Ovary (tissue), 10 donors: Measurements from ENCODE around the gene TOP3A. TPM values are rescaled to one million over a fixed set of nuclear protein-coding genes. Genes with fewer than 3 reads are reported as not detected.
A peak's percentile ranks its signal among the peaks of the same experiment; 100 is the strongest.

Experiments
- DNase-seq, 5 donors: peaks; one replicate each; pipeline ENCODE4 v3.0.0-alpha.2; 2019 to 2020
- H3K27ac ChIP-seq, 2 donors: fragments of 200-600 bp; one replicate each; pipeline versions ENCODE4 v1.5.1 to v1.8.0; 2019 to 2022
- H3K27me3 ChIP-seq: fragments of 200-600 bp; one replicate; pipeline ENCODE4 v1.8.0; 2022
- H3K36me3 ChIP-seq: fragments of 200-600 bp; sonication (generic); one replicate; pipeline ENCODE4 v1.5.1; 2019
- H3K4me1 ChIP-seq: one replicate; pipeline ENCODE4 v1.8.1; 2013; ENCODE audit warnings: mild to moderate bottlenecking, moderate library complexity; ENCODE audit not compliant: insufficient read depth
- H3K4me3 ChIP-seq: fragments of 200-600 bp; sonication (generic); one replicate; pipeline ENCODE4 v1.5.1; 2017
- H3K9me3 ChIP-seq, 2 donors: fragments of 200-600 bp in 1 of 2; sonication (generic) in 1 of 2; one replicate each; pipeline versions ENCODE4 v1.5.1 to v1.8.1; 2013 to 2019; ENCODE audit warnings: mild to moderate bottlenecking in 1 of 2, moderate library complexity in 1 of 2
- EP300 ChIP-seq: sonication (generic); formaldehyde crosslinking; IDR thresholded peaks from one replicate; pipeline ENCODE4 v1.6.1; 2017; ENCODE audit warnings: antibody characterized with exemption
- POLR2A ChIP-seq: fragments of 450-650 bp; IDR thresholded peaks from one replicate; pipeline ENCODE4 v1.6.1; 2017; ENCODE audit warnings: antibody characterized with exemption, mild to moderate bottlenecking, moderate library complexity
- whole genome bisulfite sequencing, 3 donors: extraction: QIAGEN DNeasy Blood & Tissue Kit in 1 of 3; methylation state at CpG; one replicate each; pipeline versions ENCODE4 v1.1.5 to v1.1.7; 2013 to 2017; 5-methylcytosine and 5-hydroxymethylcytosine counted together
- intact Hi-C, 4 donors: fragments of 100-400 bp; cut with DNase I; formaldehyde crosslinking; loops; one replicate each; pipeline versions ENCODE4 v1.11.0 to v1.15.1; 2022 to 2023
- long read RNA-seq, 3 donors: library from polyadenylated mRNA in 2 of 3; unstranded in 2 of 3; transcript quantifications; one replicate each; pipeline ENCODE4 v2.0.0 and lab custom pipeline, GENCODE V29; 2021 to 2026
- polyA plus RNA-seq, 2 donors: library from polyadenylated mRNA; stranded (reverse); fragments of 200-250 nt in 1 of 2; fragments of 350-450 nt in 1 of 2; fragmentation: Illumina TruSeq in 1 of 2; extraction: RNeasy Lipid Tissue Mini Kit (QIAGEN cat#74804) in 1 of 2; gene quantifications; one replicate each; pipeline ENCODE4 v1.2.3, GENCODE V29; 2013 to 2014
- total RNA-seq, 7 donors: library from RNA; depleted of rRNA in 2 of 7; stranded (reverse); fragments of >200 nt in 2 of 7; fragmentation: NEBNext Ultra II Directional in 3 of 7; extraction: Animal tissue kit (Norgen Biotek cat#: 25700) in 3 of 7; gene quantifications; one replicate each; pipeline versions ENCODE4 v1.1.0 to v1.2.4, GENCODE V29; 2016 to 2023
- TF ChIP-seq, protein P1 (sequence below), 3 donors: fragments of 450-650 bp in 2 of 3; fragments of 200-600 bp in 1 of 3; IDR thresholded peaks; one replicate each; pipeline versions ENCODE4 v1.5.1 to v1.8.0; 2016 to 2022; ENCODE audit warnings: antibody characterized with exemption in 3 of 3, mild to moderate bottlenecking in 1 of 3
- donor health status: DM: no; HTN: no; CAD: no; lungs with moderate emphysema.
- donor health status: DM: no; HTN: no; CAD: no.
- donor health status: Bipolar disorder and iron deficiency.
- donor health status: DM: yes; HTN: yes; CAD: no.
- donor health status: DM: no; HTN: no; CAD: no.
- donor health status: DM: yes; HTN: yes; CAD: no.

The TOP3A gene, protein sequence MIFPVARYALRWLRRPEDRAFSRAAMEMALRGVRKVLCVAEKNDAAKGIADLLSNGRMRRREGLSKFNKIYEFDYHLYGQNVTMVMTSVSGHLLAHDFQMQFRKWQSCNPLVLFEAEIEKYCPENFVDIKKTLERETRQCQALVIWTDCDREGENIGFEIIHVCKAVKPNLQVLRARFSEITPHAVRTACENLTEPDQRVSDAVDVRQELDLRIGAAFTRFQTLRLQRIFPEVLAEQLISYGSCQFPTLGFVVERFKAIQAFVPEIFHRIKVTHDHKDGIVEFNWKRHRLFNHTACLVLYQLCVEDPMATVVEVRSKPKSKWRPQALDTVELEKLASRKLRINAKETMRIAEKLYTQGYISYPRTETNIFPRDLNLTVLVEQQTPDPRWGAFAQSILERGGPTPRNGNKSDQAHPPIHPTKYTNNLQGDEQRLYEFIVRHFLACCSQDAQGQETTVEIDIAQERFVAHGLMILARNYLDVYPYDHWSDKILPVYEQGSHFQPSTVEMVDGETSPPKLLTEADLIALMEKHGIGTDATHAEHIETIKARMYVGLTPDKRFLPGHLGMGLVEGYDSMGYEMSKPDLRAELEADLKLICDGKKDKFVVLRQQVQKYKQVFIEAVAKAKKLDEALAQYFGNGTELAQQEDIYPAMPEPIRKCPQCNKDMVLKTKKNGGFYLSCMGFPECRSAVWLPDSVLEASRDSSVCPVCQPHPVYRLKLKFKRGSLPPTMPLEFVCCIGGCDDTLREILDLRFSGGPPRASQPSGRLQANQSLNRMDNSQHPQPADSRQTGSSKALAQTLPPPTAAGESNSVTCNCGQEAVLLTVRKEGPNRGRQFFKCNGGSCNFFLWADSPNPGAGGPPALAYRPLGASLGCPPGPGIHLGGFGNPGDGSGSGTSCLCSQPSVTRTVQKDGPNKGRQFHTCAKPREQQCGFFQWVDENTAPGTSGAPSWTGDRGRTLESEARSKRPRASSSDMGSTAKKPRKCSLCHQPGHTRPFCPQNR
- total RNA-seq (10 to 100 TPM; 19.6 to 35.7 (median 22.2) TPM), polyA plus RNA-seq (10 to 100 TPM; 12.6 to 19.9 TPM)
- long read RNA-seq, donor 1, full-length matches to known transcripts = 6 of 35 reads
- long read RNA-seq, donor 1, partial matches to known transcripts = 15 of 35 reads
- long read RNA-seq, donor 1, other reads (novel, unspliced or antisense) = 14 of 35 reads
- long read RNA-seq, donor 2, full-length matches to known transcripts = 2 of 2 reads
- long read RNA-seq, donor 2, partial matches to known transcripts = 0 of 2 reads
- long read RNA-seq, donor 2, other reads (novel, unspliced or antisense) = 0 of 2 reads
- long read RNA-seq, donor 3, full-length matches to known transcripts = 1 of 8 reads
- long read RNA-seq, donor 3, partial matches to known transcripts = 2 of 8 reads
- long read RNA-seq, donor 3, other reads (novel, unspliced or antisense) = 5 of 8 reads

DNA sequence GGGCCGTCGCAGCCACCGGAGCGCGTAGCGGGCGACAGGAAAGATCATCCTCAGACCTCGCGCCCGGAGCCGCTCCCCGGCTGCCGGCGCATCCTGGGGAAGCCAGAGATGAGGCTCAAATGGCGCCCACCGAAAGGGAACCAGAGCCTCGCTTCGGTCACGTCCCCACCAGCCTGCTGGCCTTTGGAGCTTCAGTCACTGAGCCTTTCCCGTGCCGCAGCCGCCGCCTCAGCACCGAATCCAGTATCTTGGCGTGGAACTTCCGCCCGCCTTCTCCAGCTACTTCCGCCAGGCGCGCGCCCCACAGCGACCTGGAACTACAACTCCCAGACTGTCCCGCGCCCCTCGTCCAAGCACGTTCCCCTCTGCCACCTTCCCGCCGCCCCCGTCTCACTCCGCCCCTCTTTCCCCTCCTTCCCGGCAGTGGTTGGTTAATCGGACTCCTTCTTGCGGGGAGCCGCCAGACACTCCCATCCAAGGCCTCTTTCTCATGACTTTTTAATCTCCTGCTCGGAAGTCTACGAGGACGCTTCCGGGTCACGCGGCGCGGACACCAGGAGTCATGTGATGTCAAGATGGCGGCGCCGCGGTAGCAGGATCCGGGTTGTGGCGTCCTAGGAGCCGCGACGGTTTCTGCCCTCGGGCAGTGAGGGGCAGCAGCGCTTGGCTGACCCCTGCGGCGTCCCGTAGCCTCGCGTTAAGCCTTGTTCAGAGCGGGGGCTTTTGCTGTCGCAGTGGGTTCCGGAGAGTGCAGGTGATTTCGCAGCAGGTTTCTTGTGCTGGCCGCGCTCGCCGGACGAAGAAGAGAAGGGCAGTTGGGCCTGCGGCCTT is at the start of gene TOP3A, which contains the start of gene SMCR8:
TSS of gene TOP3A (minus strand) at position 264 of the 831 bp plus-strand sequence. CDS start at position 48, 216 bp downstream.
TSS of gene SMCR8 (plus strand) at position 563 of the 831 bp plus-strand sequence. CDS start 497 bp downstream, outside the sequence.
- no peaks in the 10 kb centered on the region for H3K9me3 ChIP-seq
- H3K4me3 ChIP-seq = peak within 1 kb of the TSS; percentile 65
- peak within 1 kb of the TSS; percentile 54 to 73 for H3K27ac ChIP-seq
- no peaks in the 10 kb centered on the region for H3K36me3 ChIP-seq
- 0% methylated on average over 77 to 78 of the region's 78 CpGs for WGBS, 3 donors
- no peaks in the 10 kb centered on the region for H3K27me3 ChIP-seq
- peak; percentile 95 to 98 (median 96) for DNase-seq
- peaks cover 20% of the 10 kb centered on the region for H3K4me1 ChIP-seq
- intact Hi-C loops = no loop called here
- TF ChIP-seq, protein P1, sequence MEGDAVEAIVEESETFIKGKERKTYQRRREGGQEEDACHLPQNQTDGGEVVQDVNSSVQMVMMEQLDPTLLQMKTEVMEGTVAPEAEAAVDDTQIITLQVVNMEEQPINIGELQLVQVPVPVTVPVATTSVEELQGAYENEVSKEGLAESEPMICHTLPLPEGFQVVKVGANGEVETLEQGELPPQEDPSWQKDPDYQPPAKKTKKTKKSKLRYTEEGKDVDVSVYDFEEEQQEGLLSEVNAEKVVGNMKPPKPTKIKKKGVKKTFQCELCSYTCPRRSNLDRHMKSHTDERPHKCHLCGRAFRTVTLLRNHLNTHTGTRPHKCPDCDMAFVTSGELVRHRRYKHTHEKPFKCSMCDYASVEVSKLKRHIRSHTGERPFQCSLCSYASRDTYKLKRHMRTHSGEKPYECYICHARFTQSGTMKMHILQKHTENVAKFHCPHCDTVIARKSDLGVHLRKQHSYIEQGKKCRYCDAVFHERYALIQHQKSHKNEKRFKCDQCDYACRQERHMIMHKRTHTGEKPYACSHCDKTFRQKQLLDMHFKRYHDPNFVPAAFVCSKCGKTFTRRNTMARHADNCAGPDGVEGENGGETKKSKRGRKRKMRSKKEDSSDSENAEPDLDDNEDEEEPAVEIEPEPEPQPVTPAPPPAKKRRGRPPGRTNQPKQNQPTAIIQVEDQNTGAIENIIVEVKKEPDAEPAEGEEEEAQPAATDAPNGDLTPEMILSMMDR (IDR thresholded peaks at IDR 0.05) = peak in 2 of 3 donors; percentile 34 to 51
- TF ChIP-seq POLR2A (no peak), EP300 (peak; percentile 88)

DNA sequence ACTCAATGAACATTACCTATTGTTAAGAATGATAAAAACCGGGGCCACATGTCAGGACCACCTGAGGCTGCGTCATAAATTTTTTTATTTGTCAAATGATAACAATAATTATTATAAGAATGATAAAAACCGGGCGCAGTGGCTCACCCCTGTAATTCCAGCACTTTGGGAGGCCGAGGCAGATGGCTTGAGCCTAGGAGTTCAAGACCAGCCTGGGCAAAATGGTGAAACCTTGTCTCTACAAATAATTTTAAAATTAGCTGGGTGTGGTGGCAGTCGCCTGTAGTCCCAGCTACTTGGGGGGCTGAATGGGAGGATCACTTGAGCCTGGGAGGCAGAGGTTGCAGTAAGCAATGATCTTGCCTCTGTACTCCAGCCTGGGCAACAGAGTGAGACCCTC is 49.4 kb upstream of the TOP3A start:
- Histone ChIP-seq H3K27ac (peak overlapping the region in 1 of 2 donors; percentile 27), H3K27me3 (no peaks in the 10 kb centered on the region), H3K4me3 (no peak overlapping the region), H3K9me3 (no peaks in the 10 kb centered on the region), H3K36me3 (no peaks in the 10 kb centered on the region), H3K4me1 (peaks cover 3% of the 10 kb centered on the region)
- no peak for DNase-seq
- WGBS, 3 donors = 74 to 84% (median 75%) methylated on average over 6 of the region's 6 CpGs
- intact Hi-C loops = no loop called here
- TF ChIP-seq POLR2A (no peak), EP300 (no peak)
- TF ChIP-seq, protein P1 (IDR thresholded peaks at IDR 0.05) = no peak

DNA sequence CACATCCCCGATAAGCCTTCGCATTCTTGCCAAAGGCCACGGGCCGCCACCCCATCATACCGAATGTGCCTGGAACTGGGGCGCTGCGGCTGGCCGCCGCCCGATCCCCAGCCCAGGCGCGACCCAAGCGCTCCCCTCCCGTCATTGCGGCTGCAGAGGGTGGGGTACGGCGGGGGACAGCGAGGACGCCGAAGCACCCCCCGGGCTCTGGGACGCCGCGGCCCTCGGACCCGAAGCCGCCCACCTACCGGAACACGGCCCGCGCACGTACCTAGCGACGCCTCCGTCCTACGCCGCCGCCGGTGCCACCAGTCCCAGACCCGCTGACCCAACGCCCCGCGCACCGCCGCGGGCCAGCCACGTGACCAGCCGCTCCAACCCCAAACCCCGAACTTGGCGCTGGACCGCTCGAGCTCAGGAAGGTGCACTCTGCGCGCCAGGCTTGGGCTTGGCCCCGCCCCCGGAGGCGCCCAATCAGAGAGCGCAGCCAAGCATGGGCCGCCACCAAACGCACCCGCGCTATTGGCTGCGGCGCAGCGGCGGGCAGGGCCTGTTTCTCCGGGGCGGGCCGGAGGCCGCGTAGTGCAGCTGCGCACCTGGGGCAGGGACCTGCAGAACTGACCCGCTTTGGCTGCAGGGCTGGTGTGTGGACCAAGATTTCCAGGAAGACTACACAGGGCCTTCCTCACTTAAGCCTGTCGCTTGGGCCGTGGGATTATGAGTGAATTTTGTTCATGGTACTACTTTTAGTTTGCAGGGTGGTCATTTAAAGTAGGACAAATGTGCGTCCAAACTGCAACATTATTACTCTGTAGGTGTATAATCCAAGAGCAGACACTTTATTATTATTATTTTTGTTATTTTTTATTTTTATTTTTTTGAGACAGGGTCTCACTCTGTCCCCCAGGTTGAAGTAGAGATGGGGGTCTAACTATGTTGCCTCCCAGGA is 48.6 kb upstream of the TOP3A start, which contains the start of gene SHMT1:
TSS of gene SHMT1 (minus strand) at position 450 of the 949 bp plus-strand sequence. CDS start 7,569 bp downstream, outside the sequence.
- intact Hi-C loops = no loop called here
- Histone ChIP-seq H3K4me1 (peaks cover 3% of the 10 kb centered on the region), H3K27me3 (no peaks in the 10 kb centered on the region), H3K36me3 (no peaks in the 10 kb centered on the region), H3K27ac (peak within 1 kb of the TSS; percentile 63 to 64), H3K9me3 (no peaks in the 10 kb centered on the region), H3K4me3 (peak within 1 kb of the TSS; percentile 79)
- TF ChIP-seq POLR2A (no peak), EP300 (no peak)
- TF ChIP-seq, protein P1 (IDR thresholded peaks at IDR 0.05) = no peak
- peak; percentile 92 to 96 (median 94) for DNase-seq
- WGBS, 3 donors = 0 to 1% (median 0%) methylated on average over 42 to 76 of the region's 76 CpGs
